GM23338 (cell line): ENCODE data around the gene STRN3. TPM values are rescaled to one million over a fixed set of nuclear protein-coding genes. Genes with fewer than 3 reads are reported as not detected.
A peak's percentile ranks its signal among the peaks of the same experiment; 100 is the strongest.

Experiments
- ATAC-seq: fragments of 200-7000 bp; cut with Tn5 transposase; 3 replicates; pipeline ENCODE4 v1.9.1; 2020
- DNase-seq: peaks from one replicate; pipeline ENCODE4 v3.0.0-alpha.2; 2015; ENCODE audit warnings: low spot score
- H2AFZ ChIP-seq: fragments of 200-600 bp; sonication (generic); 2 replicates; pipeline ENCODE4 v1.8.0; 2016; ENCODE audit warnings: antibody characterized with exemption, mild to moderate bottlenecking, moderate library complexity
- H3F3A ChIP-seq: fragments of 200-600 bp; sonication (generic); replicated peaks from 2 replicates; pipeline ENCODE4 v1.8.0; 2017; ENCODE audit warnings: antibody characterized with exemption, mixed run types, low read depth
- H3K27ac ChIP-seq: fragments of 200-600 bp; sonication (generic); 2 replicates; pipeline ENCODE4 v1.6.1; 2016; ENCODE audit warnings: low read depth
- H3K27me3 ChIP-seq: fragments of 200-600 bp; sonication (generic); 2 replicates; pipeline ENCODE4 v1.8.0; 2016; ENCODE audit warnings: mild to moderate bottlenecking, mixed run types, moderate library complexity; ENCODE audit not compliant: insufficient read depth
- H3K36me3 ChIP-seq: fragments of 200-600 bp; sonication (generic); 2 replicates; pipeline ENCODE4 v1.8.0; 2016; ENCODE audit warnings: mild to moderate bottlenecking; ENCODE audit not compliant: insufficient read depth
- H3K4me1 ChIP-seq: fragments of 200-600 bp; sonication (generic); 2 replicates; pipeline ENCODE4 v1.8.0; 2016; ENCODE audit warnings: mild to moderate bottlenecking, moderate library complexity; ENCODE audit not compliant: insufficient read depth
- H3K4me2 ChIP-seq: fragments of 200-600 bp; sonication (generic); 2 replicates; pipeline ENCODE4 v1.7.1; 2017; ENCODE audit warnings: mixed run types
- H3K4me3 ChIP-seq: fragments of 200-600 bp; sonication (generic); 2 replicates; pipeline ENCODE4 v1.6.1; 2016; ENCODE audit warnings: mixed run types
- H3K79me2 ChIP-seq: fragments of 200-600 bp; sonication (generic); replicated peaks from 2 replicates; pipeline ENCODE4 v1.8.0; 2017; ENCODE audit warnings: mild to moderate bottlenecking; ENCODE audit not compliant: insufficient read depth
- H3K9me2 ChIP-seq: fragments of 200-600 bp; sonication (generic); 2 replicates; pipeline ENCODE4 v1.8.0; 2017; ENCODE audit not compliant: insufficient read depth
- H4K20me1 ChIP-seq: fragments of 200-600 bp; sonication (generic); replicated peaks from 2 replicates; pipeline ENCODE4 v1.8.0; 2017; ENCODE audit warnings: mild to moderate bottlenecking; ENCODE audit not compliant: insufficient read depth
- H3K27ac Mint-ChIP-seq: 2 replicates; pipeline ENCODE4 v1.8.0; 2020; ENCODE audit warnings: inconsistent platforms, mild to moderate bottlenecking, moderate library complexity, mixed read lengths
- H3K27me3 Mint-ChIP-seq: 3 replicates; pipeline ENCODE4 v1.8.0; 2022; ENCODE audit warnings: low read depth, mild to moderate bottlenecking, moderate library complexity, mixed read lengths, inconsistent platforms; ENCODE audit not compliant: insufficient read depth, poor library complexity
- H3K36me3 Mint-ChIP-seq: 3 replicates; pipeline ENCODE4 v1.8.0; 2021; ENCODE audit warnings: low read depth, mild to moderate bottlenecking, inconsistent platforms, moderate library complexity, mixed read lengths
- H3K4me1 Mint-ChIP-seq: 3 replicates; pipeline ENCODE4 v1.8.0; 2020; ENCODE audit warnings: mild to moderate bottlenecking, inconsistent platforms, mixed read lengths
- H3K4me3 Mint-ChIP-seq: 3 replicates; pipeline ENCODE4 v1.8.0; 2021; ENCODE audit warnings: moderate library complexity, mild to moderate bottlenecking, inconsistent platforms, mixed read lengths
- H3K9me3 Mint-ChIP-seq: 3 replicates; pipeline ENCODE4 v1.8.0; 2020; ENCODE audit warnings: moderate library complexity, mild to moderate bottlenecking, inconsistent platforms, mixed read lengths
- CREB1 ChIP-seq: fragments of 250-450 bp; sonication (Bioruptor Pico); IDR thresholded peaks from 2 replicates; pipeline ENCODE4 v1.5.0; 2020; ENCODE audit warnings: low read depth, mild to moderate bottlenecking, moderate library complexity
- EZH2 ChIP-seq: fragments of 200-600 bp; sonication (generic); IDR thresholded peaks from one replicate; pipeline ENCODE4 v1.8.0; 2017; ENCODE audit warnings: antibody characterized with exemption, mild to moderate bottlenecking, low read depth; ENCODE audit not compliant: unreplicated experiment
- JUNB ChIP-seq: IDR thresholded peaks from one replicate; pipeline ENCODE4 v1.6.1; 2016; ENCODE audit warnings: antibody characterized with exemption; ENCODE audit not compliant: unreplicated experiment
- NANOG ChIP-seq: IDR thresholded peaks from 2 replicates; pipeline ENCODE4 v1.6.1; 2016; ENCODE audit warnings: antibody characterized with exemption, borderline replicate concordance
- POLR2AphosphoS5 ChIP-seq: IDR thresholded peaks from 2 replicates; pipeline ENCODE4 v1.6.1; 2016; ENCODE audit warnings: antibody characterized with exemption, low read depth
- REST ChIP-seq: IDR thresholded peaks from one replicate; pipeline ENCODE4 v1.6.1; 2018; ENCODE audit warnings: antibody characterized with exemption; ENCODE audit not compliant: unreplicated experiment
- STAT1 ChIP-seq: IDR thresholded peaks from one replicate; pipeline ENCODE4 v1.6.1; 2016; ENCODE audit warnings: antibody characterized with exemption; ENCODE audit not compliant: unreplicated experiment
- ZNF331 ChIP-seq: fragments of 250-450 bp; sonication (Bioruptor Pico); IDR thresholded peaks from 2 replicates; pipeline ENCODE4 v1.5.0; 2020; ENCODE audit warnings: low read depth, mild to moderate bottlenecking, moderate library complexity
- polyA plus RNA-seq: library from polyadenylated mRNA; unstranded; fragments of >200 nt; fragmentation: Nextera tagmentation; extraction: Ambion mirVana; gene quantifications from 2 replicates; pipeline ENCODE4 v1.2.1, GENCODE V29; 2016
- total RNA-seq: library from RNA; depleted of rRNA; stranded (reverse); fragments of >200 nt; shearing (Covaris generic); gene quantifications from 2 replicates; pipeline ENCODE4 v1.2.3, GENCODE V29; 2014
- TF ChIP-seq, protein P1 (sequence below), 2 experiments: fragments of 200-600 bp in 1 of 2; sonication (generic) in 1 of 2; conservative IDR thresholded peaks; 2 replicates each; pipeline versions ENCODE4 v1.5.1 to v1.6.1; 2016 to 2017; ENCODE audit warnings: antibody characterized with exemption in 2 of 2, low read depth in 2 of 2, mild to moderate bottlenecking in 2 of 2, moderate library complexity in 1 of 2
- TF ChIP-seq, protein P2 (sequence below): IDR thresholded peaks from 2 replicates; pipeline ENCODE4 v1.6.1; 2016; ENCODE audit warnings: antibody characterized with exemption

The STRN3 gene
- total and polyA plus RNA-seq, 2 experiments from 2014 or later: 35.0 to 40.6 TPM

GRCh38 chr14:30994681-30995620 is 31.2 kb downstream of the STRN3 start:
- Histone ChIP-seq H4K20me1 (peaks cover 26% of the 10 kb centered on the region), H3K27me3 (no peaks in the 10 kb centered on the region), H3K4me1 (peaks cover 53% of the 10 kb centered on the region), H3K4me3 (no peak overlapping the region), H3K9me2 (no peaks in the 10 kb centered on the region; the same call in 1 of the 2 replicates), H3K4me2 (no peak overlapping the region), H2AFZ (no peak overlapping the region), H3F3A (0 out of 2 replicates have a peak, but pooled peaks cover 14% of the 10 kb centered on the region), H3K79me2 (peaks cover 100% of the 10 kb centered on the region), H3K36me3 (no peaks in the 10 kb centered on the region; the same call in 1 of the 2 replicates), H3K27ac (no peak overlapping the region)
- H3K4me1 Mint-ChIP-seq: peaks cover 47% of the 10 kb centered on the region
- H3K27me3 Mint-ChIP-seq: peaks cover 6% of the 10 kb centered on the region
- peaks cover 11% of the 10 kb centered on the region; the same call in 2 of the 3 replicates for H3K9me3 Mint-ChIP-seq
- peak overlapping the region; percentile 4; the same call in 1 of the 2 replicates for H3K27ac Mint-ChIP-seq
- H3K4me3 Mint-ChIP-seq: no peak overlapping the region; the same call in 2 of the 3 replicates
- ATAC-seq (no peak), DNase-seq (no peak)
- H3K36me3 Mint-ChIP-seq: peaks cover 22% of the 10 kb centered on the region; the same call in 2 of the 3 replicates
- TF ChIP-seq, protein P1, sequence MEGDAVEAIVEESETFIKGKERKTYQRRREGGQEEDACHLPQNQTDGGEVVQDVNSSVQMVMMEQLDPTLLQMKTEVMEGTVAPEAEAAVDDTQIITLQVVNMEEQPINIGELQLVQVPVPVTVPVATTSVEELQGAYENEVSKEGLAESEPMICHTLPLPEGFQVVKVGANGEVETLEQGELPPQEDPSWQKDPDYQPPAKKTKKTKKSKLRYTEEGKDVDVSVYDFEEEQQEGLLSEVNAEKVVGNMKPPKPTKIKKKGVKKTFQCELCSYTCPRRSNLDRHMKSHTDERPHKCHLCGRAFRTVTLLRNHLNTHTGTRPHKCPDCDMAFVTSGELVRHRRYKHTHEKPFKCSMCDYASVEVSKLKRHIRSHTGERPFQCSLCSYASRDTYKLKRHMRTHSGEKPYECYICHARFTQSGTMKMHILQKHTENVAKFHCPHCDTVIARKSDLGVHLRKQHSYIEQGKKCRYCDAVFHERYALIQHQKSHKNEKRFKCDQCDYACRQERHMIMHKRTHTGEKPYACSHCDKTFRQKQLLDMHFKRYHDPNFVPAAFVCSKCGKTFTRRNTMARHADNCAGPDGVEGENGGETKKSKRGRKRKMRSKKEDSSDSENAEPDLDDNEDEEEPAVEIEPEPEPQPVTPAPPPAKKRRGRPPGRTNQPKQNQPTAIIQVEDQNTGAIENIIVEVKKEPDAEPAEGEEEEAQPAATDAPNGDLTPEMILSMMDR (conservative IDR thresholded peaks at IDR 0.05; ENCODE audit: low read depth in 2 of 2): no peak
- TF ChIP-seq, protein P2, sequence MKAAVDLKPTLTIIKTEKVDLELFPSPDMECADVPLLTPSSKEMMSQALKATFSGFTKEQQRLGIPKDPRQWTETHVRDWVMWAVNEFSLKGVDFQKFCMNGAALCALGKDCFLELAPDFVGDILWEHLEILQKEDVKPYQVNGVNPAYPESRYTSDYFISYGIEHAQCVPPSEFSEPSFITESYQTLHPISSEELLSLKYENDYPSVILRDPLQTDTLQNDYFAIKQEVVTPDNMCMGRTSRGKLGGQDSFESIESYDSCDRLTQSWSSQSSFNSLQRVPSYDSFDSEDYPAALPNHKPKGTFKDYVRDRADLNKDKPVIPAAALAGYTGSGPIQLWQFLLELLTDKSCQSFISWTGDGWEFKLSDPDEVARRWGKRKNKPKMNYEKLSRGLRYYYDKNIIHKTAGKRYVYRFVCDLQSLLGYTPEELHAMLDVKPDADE: no peak
- TF ChIP-seq EZH2: no peak

DNA sequence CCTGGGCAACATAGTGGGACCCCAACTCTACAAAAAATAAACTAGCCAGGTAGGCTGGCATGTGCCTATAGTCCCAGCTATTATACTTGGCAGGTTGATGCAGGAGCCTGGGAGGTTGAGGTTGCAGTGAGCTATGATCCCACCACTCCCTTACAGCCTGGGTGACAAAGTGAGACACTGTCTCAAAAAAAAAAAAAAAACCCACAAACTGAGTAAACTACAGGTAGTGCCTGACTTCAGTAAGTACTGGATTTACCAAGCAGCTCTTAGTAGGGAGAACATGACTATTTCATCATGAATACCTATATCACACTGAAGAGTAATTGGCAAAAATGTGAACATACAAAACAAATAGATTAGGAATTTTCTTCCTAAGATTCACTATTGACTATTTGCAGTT is 33.1 kb downstream of the STRN3 start:
- no peak overlapping the region for H3K4me2 ChIP-seq
- H3K9me3 Mint-ChIP-seq: peaks cover 1% of the 10 kb centered on the region; the same call in 1 of the 3 replicates
- H3K27ac Mint-ChIP-seq: no peak overlapping the region
- no peak overlapping the region for H3K4me3 Mint-ChIP-seq
- H3K79me2 ChIP-seq: peaks cover 100% of the 10 kb centered on the region
- no peak overlapping the region for H3K4me3 ChIP-seq
- 0 out of 2 replicates have a peak, but pooled peaks cover 6% of the 10 kb centered on the region for H3F3A ChIP-seq
- peaks cover 48% of the 10 kb centered on the region for H3K4me1 Mint-ChIP-seq
- H3K4me1 ChIP-seq: peaks cover 50% of the 10 kb centered on the region
- ATAC-seq (no peak), DNase-seq (no peak)
- H4K20me1 ChIP-seq: peaks cover 30% of the 10 kb centered on the region
- H3K36me3 ChIP-seq: no peaks in the 10 kb centered on the region
- H3K27ac ChIP-seq: no peak overlapping the region
- H3K36me3 Mint-ChIP-seq: peaks cover 11% of the 10 kb centered on the region; the same call in 2 of the 3 replicates
- no peak overlapping the region for H2AFZ ChIP-seq
- H3K9me2 ChIP-seq: no peaks in the 10 kb centered on the region; the same call in 1 of the 2 replicates
- H3K27me3 Mint-ChIP-seq: peaks cover 6% of the 10 kb centered on the region
- no peaks in the 10 kb centered on the region for H3K27me3 ChIP-seq
- TF ChIP-seq POLR2AphosphoS5 (no peak), REST (no peak), EZH2 (no peak), STAT1 (no peak), ZNF331 (CRISPR knock-in tag) (no peak), CREB1 (CRISPR knock-in tag) (no peak), NANOG (no peak), JUNB (no peak)
- TF ChIP-seq, protein P2: no peak
- TF ChIP-seq, protein P1 (conservative IDR thresholded peaks at IDR 0.05; ENCODE audit: low read depth in 2 of 2): no peak
